ENCODE results near the gene GABARAP.
"Not testable (repeated sequence)": the region's sequence is repeated elsewhere in the genome, so short reads cannot be mapped to it uniquely, and the experiment has no call there.

The GABARAP gene

DNA sequence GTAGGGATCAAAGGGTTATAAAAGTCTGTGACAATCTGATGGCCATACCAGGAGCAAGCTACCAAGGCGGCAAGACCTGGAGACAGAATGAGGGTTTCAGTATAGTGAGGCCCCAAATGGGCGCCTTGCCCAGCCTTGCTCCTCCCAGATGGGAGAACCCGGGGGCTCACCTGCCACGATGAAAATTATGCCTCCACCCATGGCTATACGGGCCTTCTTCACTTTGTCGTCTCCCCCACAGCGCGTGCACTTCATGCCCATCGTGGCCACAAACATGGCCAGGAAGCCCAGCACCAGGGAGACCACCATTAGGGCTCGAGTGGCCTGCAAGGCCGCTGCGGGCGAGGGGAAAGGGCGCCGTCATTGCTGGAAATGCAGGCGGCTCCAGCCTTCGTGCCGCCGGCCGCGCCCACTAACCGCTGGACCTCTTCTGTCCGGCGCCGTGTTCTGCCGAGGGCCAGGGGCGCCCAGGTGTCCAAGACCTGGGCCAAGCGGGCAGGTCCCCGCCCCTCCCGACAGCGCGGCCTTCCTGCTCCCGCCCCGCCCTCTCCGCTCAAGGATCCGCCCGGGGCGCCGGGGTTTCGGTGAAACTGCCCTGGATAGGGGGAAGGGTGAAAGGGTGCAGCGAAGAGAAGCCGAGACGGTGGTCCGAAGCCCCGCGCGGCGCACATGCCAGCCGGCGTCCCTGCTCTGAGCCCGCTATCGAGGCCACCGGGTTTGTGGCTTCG, 18.6 kb upstream of the GABARAP start:
- peak; percentile 82 for DNase-seq (ENCODE audit: low spot score)

DNA sequence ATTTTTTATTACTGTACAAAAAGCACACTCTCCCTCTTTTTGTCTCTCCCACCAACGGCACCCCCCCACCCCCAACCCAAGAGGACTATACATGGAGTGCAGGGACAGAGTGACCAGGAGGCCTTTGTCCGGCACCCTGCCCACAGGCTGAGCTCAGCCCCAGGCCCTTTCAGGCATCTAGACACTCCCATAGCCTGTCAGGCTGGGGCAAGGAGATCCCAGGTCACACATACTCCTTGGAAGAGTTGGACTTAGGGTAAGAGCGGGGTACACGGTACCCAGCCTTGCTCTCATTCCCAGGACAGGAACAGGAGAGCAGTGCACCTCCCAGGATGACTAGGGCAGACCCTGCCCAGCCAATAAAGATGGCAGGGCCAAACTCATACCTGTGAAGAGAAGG, 17.9 kb upstream of the GABARAP start:
- no peak for DNase-seq (ENCODE audit: low spot score)

DNA sequence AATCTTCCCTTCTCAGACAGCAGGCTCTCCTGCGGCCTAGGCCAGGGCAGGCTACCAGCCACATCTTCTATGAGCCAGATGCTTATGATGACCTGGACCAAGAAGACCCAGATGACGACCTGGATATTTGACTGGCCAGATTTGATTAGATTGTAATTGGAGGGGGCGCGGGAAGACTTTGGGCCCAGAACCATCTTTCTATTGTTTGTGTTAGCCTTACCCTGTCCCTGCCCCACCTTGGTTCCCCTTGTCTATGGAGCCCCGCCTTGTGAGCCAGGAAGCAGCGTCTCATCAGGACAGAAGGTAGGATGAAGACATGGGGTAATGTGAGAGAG, 17.3 kb upstream of the GABARAP start:
- DNase-seq (ENCODE audit: low spot score): no peak

DNA sequence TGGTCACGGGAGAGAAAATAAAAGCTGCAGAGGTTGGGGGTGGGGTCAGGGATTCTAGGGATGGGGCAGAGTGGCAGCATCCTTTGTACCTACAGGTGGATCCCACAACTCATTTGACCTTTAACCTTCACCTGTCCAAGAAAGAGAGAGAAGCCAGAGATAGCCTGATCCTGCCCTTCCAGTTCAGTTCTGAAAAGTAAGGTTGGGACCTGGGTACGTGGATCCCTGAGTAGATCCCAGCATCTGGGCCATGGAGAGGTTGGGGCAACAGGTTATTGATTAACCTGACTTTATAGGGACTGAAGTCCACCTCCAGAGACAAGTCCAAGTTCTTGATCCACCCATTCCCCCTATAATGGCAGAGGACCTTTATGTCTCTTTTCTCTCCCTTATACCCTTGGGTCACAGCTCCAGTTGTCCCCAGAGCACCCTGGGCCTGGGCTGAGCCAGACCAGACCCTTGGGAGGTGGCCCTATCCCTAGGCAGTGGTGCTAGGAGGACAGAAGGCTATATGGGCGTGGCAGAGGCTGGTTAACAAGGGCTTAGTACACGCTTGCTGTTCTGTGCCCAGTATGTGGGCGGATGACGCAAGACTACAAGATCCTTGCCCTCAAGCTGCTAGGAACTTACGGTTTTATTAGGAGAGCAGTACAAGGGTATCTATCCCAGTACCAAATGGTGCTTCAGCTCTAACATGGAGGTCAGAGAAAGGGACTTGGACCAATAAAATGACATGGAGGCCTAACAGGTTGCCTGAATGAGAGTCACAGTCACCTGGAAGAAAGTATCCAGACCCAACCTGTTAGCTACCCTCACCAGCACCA, 16.7 kb upstream of the GABARAP start:
- no peak for DNase-seq (ENCODE audit: low spot score)

DNA sequence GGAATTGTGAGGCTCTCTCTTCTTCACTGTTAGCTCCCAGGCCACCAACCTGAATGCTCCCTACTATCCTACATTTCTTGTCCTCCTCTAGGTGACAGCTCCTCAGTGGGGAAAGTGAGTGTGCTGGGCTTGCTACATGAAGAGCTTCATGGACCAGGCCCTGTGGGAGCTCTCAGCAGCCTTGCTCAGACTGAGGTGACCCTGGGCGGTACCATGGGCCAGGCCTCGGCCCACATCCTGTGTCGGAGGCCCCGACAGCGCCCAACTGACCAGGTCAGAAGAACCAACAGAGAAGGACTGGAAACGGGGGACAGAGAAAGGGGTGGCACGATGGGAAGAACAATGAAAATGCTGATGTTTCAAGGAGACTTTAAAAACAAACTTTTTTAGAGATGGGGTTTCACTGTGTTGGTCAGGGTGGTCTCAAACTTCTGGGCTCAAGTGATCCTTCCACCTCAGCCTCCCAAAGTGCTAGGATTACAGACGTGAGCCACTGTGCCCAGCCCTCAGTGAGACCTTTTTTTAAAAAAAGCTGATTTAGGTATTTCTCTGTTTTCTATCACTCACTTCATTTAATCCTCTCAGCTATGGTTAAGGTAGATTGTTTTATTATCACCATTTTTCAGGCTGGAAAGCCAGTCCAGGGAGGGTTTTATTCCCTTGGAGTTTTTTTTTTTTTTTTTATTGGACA, 14.7 kb upstream of the GABARAP start:
- DNase-seq (ENCODE audit: low spot score): no peak

DNA sequence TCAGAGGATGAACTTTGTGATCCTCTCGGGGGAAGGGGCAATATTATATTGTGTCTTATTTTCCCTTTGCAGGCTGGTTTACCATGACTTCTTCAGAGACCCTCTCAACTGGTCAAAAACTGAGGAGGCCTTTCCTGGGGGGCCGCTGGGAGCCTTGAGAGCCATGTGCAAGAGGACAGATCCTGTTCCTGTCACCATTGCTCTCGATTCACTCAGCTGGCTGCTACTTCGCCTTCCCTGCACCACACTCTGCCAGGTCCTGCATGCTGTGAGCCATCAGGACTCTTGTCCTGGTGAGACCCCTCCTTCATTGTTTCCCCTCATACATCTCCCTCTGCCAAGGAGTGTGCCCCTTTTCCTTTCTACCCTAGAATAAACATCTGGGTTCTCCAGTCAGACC, 12.3 kb upstream of the GABARAP start:
- no peak for DNase-seq (ENCODE audit: low spot score)

DNA sequence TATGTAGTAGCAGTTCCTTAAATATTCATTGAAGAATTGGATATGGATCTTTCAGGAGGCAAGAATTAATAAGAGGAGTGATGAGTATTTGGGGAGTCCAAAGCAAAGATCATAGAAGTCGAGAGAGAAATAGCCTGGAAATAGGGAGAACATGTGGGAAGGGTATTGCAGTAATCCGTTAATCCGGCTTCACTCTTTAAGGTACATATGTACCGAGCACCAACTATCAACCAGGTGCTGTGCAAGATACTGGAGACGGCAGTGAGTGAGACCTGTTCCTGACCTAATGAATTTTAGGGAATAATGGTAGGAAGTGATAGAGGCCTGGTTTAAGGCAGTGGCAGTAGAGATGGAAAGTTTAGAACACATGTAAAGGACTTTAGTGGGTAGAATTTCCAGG, 10.8 kb upstream of the GABARAP start:
- no peak for DNase-seq (ENCODE audit: low spot score)

DNA sequence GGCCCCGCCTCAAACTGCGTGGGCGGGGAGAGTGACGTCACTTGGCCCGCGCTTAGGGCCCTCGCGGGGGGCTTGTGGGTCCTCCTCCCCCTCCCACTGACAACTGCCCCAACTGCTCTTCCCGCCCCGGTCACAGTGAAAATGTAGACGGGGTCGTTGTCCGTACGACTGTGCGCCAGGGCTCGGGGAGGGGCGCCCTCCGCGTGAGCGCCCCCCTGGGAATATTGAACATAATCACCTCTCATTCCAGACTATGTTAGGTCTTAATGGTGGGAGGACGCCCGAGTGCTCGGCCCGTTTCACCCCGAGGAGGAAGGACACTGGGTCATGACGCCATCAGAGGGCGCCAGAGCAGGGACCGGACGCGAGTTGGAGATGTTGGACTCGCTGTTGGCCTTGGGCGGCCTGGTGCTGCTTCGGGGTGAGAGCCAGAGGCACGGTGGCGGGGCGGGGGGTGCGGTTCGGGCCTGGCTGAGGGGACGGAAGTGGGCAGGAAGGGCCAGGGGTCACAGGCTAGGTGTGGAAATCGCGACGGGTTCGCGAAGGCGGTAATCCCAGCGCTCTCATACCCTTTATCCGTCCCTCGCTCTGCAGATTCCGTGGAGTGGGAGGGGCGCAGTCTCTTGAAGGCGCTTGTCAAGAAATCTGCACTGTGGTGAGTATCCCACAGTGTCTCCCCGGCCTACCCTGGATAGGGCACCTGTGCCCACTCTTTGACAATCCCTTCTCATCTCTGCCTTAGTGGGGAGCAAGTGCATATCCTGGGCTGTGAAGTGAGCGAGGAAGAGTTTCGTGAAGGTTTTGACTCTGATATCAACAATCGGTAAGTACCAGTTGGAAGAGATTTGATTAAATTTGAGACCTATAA, 10.2 kb upstream of the GABARAP start, which contains the start of gene ELP5:
TSS of gene ELP5 (plus strand) at position 40 of the 868 bp plus-strand sequence. CDS start at position 376, 336 bp downstream.
- peak; percentile 99 for DNase-seq (ENCODE audit: low spot score)

DNA sequence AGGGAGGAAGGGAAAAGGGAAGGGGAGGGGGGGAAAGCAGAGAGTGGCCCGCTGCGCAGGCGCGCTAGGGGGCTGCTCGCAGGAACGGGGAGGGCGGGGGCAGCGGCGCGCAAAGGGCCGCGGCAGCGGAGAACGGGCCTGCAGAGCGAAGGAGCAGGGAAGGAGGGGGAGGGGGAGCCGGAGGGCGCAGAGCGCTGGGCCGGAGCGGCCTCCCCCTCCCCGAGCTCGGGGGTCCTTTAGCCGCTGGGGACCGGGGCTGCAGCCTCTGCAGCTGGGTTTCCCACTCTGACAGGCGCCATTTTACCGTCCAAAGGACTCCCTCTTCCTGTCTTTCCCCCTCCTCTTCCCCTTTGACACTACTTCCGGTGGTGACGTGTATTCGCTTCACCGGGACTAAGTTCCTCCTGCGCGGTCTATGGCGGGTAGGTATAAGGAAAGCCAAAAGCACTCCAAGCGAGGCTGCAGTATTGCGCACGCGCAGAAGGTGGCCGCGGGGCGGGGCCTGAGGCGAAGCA, 9.5 kb upstream of the GABARAP start, which contains the start of gene CTDNEP1:
TSS of gene CTDNEP1 (minus strand) at position 74 of the 515 bp plus-strand sequence. CDS start 438 bp downstream, outside the sequence.
- DNase-seq (ENCODE audit: low spot score): peak; percentile 100

DNA sequence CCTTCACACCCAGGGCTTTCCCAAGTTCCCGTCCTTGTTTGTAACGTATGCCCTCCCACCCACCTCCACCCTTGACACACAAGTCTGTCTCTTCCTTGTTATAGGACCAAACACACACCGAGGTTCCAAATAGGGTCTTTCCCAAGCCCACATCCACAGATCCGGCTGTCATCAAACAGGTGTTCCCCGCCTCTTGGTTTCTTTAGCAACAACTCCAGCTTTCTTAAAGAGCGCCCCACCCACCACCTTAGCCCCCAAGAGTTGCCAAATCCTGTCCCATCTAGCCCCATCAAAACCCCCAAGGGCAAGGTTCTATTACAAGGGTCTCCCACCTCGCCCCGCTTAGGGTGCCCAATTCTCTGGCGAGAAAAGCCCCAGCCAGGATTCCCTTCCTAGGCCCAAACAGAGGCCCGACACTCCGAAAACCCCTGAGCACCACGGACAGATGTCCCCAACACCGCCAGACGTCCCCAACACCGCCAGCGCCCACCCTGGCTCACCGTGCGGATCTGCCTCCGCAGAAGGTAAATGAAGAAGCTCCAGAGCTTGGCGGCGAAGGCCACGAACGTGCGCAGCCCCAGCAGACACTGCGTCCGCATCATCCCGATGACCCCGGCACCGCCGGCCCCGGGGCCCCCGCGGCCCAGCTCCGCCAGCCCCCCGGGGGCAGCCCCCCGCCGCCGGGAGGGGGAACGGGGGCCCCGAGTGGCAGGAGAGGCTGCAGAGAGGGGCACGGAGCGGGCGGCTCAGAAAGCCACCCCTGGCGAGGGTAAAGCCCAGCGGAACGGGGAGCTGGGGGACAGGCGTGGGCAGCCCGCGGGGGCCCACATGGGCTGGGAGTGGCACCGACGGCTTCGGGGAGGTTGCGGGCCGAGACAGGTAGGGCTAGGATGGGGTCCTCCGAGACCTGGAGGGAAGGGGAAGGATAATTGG, 8.7 kb upstream of the GABARAP start:
- peak; percentile 64 for DNase-seq (ENCODE audit: low spot score)

DNA sequence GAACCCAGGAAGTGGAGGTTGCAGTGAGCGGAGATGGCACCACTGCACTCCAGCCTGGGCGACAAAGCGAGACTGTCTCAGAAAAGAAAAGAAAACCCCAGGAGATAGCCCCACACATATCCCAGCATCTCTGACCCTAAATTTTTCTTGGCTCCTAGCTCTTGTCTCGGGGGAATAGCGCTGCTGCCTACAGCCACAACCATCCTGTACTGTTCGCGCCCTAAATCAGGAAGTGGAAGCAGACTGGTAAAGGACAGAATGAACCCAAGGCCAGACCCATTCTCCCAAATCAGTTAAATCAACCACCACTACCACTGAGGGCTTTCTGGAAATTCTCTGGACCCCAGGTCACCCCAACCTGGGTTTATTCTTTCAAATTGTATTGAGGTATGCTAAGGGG, 7.6 kb upstream of the GABARAP start:
- DNase-seq (ENCODE audit: low spot score): no peak

DNA sequence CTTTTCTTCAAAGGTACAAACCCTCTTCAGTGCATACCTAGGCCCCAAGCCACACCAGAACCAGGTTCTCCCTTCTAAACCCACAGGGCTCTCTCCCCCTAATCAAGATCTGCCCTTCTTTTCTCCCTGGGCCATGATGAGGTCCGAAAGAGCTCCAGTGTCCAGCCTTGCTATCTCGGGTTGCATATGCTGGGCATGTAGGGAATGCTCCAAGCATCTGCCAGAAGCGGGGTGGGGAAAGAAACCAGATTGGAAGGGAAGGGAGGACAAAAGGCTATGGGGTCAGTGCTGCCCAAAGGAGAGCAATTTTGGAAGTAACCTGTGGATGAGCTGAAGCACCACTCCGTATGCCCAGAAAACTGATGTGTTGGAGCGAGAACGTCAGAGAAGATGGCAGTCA, 7.0 kb upstream of the GABARAP start:
- no peak for DNase-seq (ENCODE audit: low spot score)

DNA sequence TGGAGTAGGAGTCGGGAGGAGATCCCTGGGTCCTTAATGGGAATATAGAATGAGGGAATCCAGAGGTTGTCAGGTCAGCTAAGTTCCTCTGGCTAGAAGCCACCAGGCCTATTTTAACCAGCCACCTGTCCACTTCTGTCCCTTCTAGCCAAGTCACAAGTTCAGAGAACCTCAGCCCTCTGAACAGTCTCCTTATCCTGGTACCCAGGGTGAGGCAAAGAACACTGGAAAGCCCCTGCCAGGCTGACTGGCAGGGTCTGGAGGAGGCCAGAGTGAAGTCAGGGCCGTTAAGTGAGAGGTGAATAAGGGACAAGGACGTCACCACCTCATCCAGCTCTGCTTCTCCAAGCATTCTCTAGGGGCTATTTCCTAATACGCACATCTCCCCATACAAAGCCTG, 6.5 kb upstream of the GABARAP start:
- DNase-seq (ENCODE audit: low spot score): no peak

DNA sequence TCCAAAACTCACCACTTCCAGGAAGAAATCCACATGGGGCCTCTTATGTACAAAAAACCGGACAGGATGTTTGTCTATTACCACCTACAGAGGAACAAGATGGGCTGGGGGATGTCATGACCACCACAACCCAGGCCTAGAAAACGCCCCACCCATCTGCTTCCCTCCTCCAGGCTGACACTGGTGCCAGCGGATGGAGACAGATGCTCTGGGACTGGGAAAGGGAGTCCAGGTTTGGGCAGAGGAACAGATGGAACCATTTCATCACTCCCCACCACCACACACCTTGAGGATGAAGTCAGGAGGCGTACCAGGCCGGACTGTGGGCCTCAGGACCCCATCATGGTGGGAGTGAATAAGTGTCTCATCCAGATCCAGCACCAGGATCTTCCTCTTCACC, 4.5 kb upstream of the GABARAP start:
- no peak for DNase-seq (ENCODE audit: low spot score)

DNA sequence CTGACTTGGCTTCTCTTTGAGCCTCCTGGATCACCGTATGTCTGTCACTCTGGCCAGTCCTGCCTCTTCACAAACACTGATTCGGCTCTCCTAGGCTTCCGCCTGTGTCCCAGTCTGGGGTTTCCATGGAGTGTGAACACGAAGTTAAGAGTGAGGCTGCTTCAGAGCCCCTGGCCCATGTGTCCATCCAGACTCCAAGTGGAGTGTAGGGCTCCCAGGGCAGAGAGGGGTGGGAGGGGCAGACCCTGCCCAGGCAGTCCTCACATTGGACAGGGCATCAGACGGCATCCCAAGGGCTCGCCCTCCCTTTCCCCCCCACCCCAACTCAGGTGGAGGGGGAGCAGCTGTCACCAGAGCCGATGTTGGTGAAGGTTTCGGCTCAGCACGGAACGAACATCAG, 1.6 kb upstream of the GABARAP start:
- not testable (repeated sequence) for DNase-seq (ENCODE audit: low spot score)

DNA sequence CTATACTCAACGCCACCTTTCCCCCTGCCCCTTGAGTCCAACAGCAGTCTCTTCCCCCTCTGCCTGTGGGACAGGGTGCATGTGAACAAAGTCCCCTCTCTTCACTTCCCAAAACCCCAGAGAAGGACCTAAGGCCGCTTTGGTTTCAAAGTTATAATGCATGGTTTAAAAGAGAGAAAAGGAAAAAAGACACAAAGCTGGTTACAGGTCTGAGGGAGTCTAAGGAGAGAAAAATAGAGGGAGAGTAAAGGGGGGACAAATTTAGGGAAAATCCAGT, 1.1 kb upstream of the GABARAP start:
- DNase-seq (ENCODE audit: low spot score): no peak

DNA sequence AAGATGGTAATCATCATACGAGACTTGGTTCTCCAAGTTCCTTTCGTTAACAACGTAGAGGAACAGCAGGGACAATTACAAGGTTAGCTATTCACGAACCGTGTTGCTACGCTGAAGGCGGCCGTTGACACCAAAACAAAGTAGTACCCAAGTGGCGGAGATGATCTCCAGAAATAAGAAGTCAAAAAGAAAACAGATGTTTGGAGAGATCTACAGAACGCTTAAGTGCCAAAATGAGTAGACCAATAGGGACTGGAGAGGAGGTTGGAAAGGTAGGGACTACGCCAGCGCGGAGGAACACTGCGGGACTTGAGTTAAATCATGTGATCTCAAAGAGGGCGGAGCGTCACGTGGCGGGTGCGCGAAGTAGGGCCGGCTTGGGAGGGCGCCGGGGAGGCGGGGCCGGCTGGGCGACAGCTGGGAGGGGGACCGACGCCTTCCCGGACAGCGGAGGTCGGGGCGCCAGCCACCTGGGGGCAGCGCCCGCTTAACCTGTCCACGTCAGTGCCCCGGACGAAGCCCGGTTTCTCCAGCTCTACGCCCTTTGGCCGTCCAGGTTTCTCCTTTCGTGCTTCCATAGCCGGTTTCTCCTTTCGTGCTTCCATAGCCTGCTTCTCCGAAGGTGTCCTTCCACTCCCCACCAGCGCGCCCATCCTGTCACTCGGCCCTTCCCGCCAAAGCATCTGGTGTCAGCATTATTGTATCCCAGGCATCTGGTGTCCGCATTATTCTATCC, 636 bp upstream of the GABARAP start:
- DNase-seq (ENCODE audit: low spot score): peak; percentile 99

DNA sequence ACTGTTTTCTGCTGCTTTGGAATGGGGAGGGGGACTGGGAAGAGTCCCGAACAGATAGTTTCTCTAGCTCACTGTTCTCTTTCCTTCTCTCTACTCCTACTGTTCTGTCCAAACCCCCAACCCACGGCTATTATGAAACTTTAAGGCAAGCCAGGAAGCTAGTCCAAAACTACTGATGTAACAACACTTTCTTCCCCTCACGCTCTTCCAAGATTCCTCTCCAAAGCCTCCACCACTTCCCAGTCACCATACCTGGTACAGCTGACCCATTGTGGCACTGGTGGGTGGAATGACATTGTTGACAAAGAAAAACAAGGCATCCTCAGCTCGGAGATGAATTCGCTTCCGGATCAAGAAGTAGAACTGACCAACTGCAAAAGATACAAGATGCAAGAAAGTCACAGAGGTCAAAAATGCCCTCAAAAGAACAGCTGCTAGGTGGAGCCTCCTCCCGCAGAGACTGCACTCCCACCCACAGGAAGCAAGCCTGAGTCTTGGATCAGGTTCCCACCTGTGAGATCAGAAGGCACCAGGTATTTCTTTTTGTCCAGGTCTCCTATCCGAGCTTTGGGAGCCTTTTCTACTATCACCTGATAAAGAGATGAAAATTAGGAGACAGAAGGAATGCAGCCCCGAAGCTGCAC, 1.0 kb downstream of the GABARAP start:
- DNase-seq (ENCODE audit: low spot score): no peak

DNA sequence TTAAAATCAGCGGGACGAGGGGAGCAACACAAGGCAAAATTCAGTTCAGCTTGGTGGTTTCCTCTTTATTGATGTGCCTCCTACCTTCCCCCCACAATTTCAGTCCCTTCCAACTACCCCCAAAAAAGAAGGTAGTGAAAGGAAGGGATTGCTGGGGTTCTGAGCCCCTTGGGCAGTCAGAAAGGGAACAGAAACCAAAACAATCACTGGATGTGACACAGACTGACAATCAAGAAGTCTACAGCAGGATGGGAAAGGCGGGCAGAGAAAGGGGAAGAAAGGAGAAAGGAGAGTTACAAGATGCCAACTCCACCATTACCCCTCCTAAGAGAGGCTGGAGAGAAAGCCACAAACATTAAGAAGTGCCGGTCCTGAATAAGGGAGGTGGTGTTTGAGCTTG, 1.9 kb downstream of the GABARAP start:
- DNase-seq (ENCODE audit: low spot score): no peak

All from ecto neural progenitor cell (in vitro differentiated cells).